Measurements from ENCODE around the gene EXOC3. TPM values are rescaled to one million over a fixed set of nuclear protein-coding genes. Genes with fewer than 3 reads are reported as not detected.

Gene EXOC3
- total and polyA plus RNA-seq, 2 of the 8 experiments (the other 6 are each of a cell fraction or from before 2014, with no cell fraction given): 14.4 to 30.0 TPM

GRCh38 chr5:431711-432050 lies 11.3 kb upstream of the EXOC3 start:
- peaks cover 0 to 3% of the 10 kb centered on the region in 2 experiments; a peak in 1 of 4 replicates for H3K9me3 ChIP-seq (ENCODE audit: insufficient read depth in 2 of 2, low read depth in 1 of 2, low read length in 1 of 2)
- H2AFZ ChIP-seq (ENCODE audit: low read length): no peak overlapping the region
- no peak overlapping the region for H3K9ac ChIP-seq (replicated peaks in 1 of 4; ENCODE audit: extremely low read depth in 1 of 4, low read depth in 3 of 4, low read length in 3 of 4)
- FAIRE-seq (no peak), DNase-seq (ENCODE audit: low read depth in 1 of 2, low spot score in 2 of 2) (no peak)
- H3K23me2 ChIP-seq (ENCODE audit: low read depth, low read length): peaks cover 4% of the 10 kb centered on the region; the same call in 1 of the 2 replicates
- no peak overlapping the region for H3K23ac ChIP-seq (ENCODE audit: insufficient read length)
- no peak overlapping the region for H2BK20ac ChIP-seq (ENCODE audit: low read length)
- no peak overlapping the region for H4K8ac ChIP-seq (ENCODE audit: extremely low read depth, insufficient read depth, low read length)
- no peak overlapping the region for H2BK120ac ChIP-seq (replicated peaks; ENCODE audit: low read depth, low read length)
- H3K4me3 ChIP-seq (ENCODE audit: extremely low read depth in 1 of 4, insufficient read depth in 2 of 4, low read depth in 3 of 4, low read length in 4 of 4): no peak overlapping the region
- ChIA-PET CTCF (ENCODE audit: partially characterized antibody) (interaction anchor here (0.7 to 9.7 kb wide), 35 partner anchors 8 to 171 kb away, joined by 3 to 99 read pairs (median 5); partner anchors contain the start of gene AHRR), POLR2A (ENCODE audit: partially characterized antibody) (interaction anchor here (0.5 to 0.9 kb wide), 2 partner anchors 34 to 113 kb away, joined by 3 read pairs; no protein-coding TSS in a partner anchor)
- no peak overlapping the region for H3K18ac ChIP-seq (ENCODE audit: extremely low read depth, low read length)
- H3K36me3 ChIP-seq (ENCODE audit: control insufficient read depth in 2 of 4, insufficient read depth in 4 of 4, low read length in 3 of 4): no peaks in the 10 kb centered on the region
- H3K4me2 ChIP-seq (ENCODE audit: insufficient read depth in 1 of 2, low read depth in 2 of 2, low read length in 2 of 2): no peak overlapping the region
- no peaks in the 10 kb centered on the region for H4K20me1 ChIP-seq (replicated peaks in 1 of 2; ENCODE audit: control insufficient read depth in 1 of 2, insufficient read depth in 2 of 2, low read length in 2 of 2)
- H3K79me2 ChIP-seq (ENCODE audit: control insufficient read depth in 1 of 2, insufficient read depth in 2 of 2, low read length in 2 of 2): no peaks in the 10 kb centered on the region
- no peak overlapping the region for H2BK5ac ChIP-seq (ENCODE audit: low read depth, low read length)
- H3K4ac ChIP-seq (replicated peaks; ENCODE audit: insufficient read length, low read depth, low read length): no peak overlapping the region
- H3K27me3 ChIP-seq (replicated peaks in 1 of 4; ENCODE audit: control insufficient read depth in 3 of 4, extremely low read depth in 1 of 4, insufficient read depth in 3 of 4, low read length in 3 of 4): no peaks in the 10 kb centered on the region
- H2BK15ac ChIP-seq (ENCODE audit: low read length): no peak overlapping the region
- no peak overlapping the region for H4K5ac ChIP-seq (ENCODE audit: insufficient read length, low read depth, low read length)
- no peak overlapping the region for H2BK12ac ChIP-seq (ENCODE audit: low read depth, low read length)
- no peaks in the 10 kb centered on the region for H3K79me1 ChIP-seq (ENCODE audit: low read depth, low read length)
- peak overlapping the region; percentile 23 for H3K56ac ChIP-seq (replicated peaks; ENCODE audit: insufficient read length, low read depth, low read length)
- 71% methylated on average over 4 of the region's 4 CpGs; no CpG with 5 or more reads in 1 of the 2 experiments for WGBS, 2 experiments (ENCODE audit: extremely low coverage in 1 of 2, insufficient coverage in 1 of 2, insufficient read length in 1 of 2, insufficient replicate concordance in 2 of 2, low coverage in 1 of 2, low lambda C conversion rate in 2 of 2, missing lambda C conversion rate in 1 of 2)
- H3K4me1 ChIP-seq (replicated peaks in 1 of 4; ENCODE audit: control insufficient read depth in 3 of 4, insufficient read depth in 4 of 4, low read length in 3 of 4): peaks cover 0 to 3% (median 1%) of the 10 kb centered on the region in 4 experiments; a peak in 1 of 7 replicates
- no peak overlapping the region for H2AK5ac ChIP-seq (ENCODE audit: low read depth, low read length)
- H3K27ac ChIP-seq (ENCODE audit: low read depth, low read length): no peak overlapping the region
- H3K14ac ChIP-seq (ENCODE audit: insufficient read length): no peak overlapping the region
- no peak overlapping the region for H4K91ac ChIP-seq (replicated peaks; ENCODE audit: insufficient read length, low read length)
- no peak for TF ChIP-seq JUN (IDR thresholded peaks at IDR 0.05; ENCODE audit: low read depth, low read length)
- TF ChIP-seq SP1 (IDR thresholded peaks at IDR 0.05; ENCODE audit: low read depth, low read length): no peak
